GM13977 (cell line): Measurements from ENCODE around the gene ALG12.

Source experiments
- DNase-seq: peaks from one replicate; pipeline ENCODE4 v3.0.0; 2012; ENCODE audit warnings: low spot score
- in situ Hi-C: fragments of 300-500 bp; cut with MboI; formaldehyde crosslinking; loops from one replicate; pipeline ENCODE4 v1.12.0; 2022; ENCODE audit warnings: low sequenced_read_pairs, low pct_unique_long_range_greater_than_20kb, mixed read lengths, inconsistent platforms; ENCODE audit not compliant: unreplicated experiment
- TF ChIP-seq, protein P1 (sequence below): IDR thresholded peaks from 2 replicates; pipeline ENCODE4 v1.5.1; 2012; ENCODE audit warnings: mild to moderate bottlenecking, control low read depth; ENCODE audit not compliant: insufficient read depth; ENCODE audit errors: extremely low read depth, missing control alignments

Gene ALG12

DNA sequence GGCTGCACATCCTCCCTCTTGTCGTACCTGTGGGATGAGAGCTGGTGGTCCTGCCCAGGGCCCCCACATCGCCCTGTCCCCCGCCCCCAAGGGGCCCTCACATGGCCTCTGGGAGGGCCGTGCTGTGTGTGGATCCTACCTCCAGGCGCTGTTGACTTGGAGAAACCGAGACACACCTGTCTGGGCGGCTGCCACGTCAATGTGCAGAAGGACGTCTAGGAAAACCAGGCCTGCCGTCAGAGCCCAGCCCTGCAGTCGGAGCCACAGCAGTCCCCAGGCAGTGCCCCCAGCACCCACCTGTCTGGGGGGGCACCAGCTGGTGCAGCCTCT, 14.2 kb downstream of the ALG12 start:
- in situ Hi-C loops, result no loop called here
- TF ChIP-seq, protein P1, sequence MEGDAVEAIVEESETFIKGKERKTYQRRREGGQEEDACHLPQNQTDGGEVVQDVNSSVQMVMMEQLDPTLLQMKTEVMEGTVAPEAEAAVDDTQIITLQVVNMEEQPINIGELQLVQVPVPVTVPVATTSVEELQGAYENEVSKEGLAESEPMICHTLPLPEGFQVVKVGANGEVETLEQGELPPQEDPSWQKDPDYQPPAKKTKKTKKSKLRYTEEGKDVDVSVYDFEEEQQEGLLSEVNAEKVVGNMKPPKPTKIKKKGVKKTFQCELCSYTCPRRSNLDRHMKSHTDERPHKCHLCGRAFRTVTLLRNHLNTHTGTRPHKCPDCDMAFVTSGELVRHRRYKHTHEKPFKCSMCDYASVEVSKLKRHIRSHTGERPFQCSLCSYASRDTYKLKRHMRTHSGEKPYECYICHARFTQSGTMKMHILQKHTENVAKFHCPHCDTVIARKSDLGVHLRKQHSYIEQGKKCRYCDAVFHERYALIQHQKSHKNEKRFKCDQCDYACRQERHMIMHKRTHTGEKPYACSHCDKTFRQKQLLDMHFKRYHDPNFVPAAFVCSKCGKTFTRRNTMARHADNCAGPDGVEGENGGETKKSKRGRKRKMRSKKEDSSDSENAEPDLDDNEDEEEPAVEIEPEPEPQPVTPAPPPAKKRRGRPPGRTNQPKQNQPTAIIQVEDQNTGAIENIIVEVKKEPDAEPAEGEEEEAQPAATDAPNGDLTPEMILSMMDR, result no peak
- DNase-seq, result no peak

GRCh38 chr22:49903322-49904039, 14.8 kb downstream of the ALG12 start:
- TF ChIP-seq, protein P1, result no peak
- in situ Hi-C loops, result no loop called here
- no peak for DNase-seq

- TF ChIP-seq, protein P1, result no peak
- in situ Hi-C loops, result no loop called here
- DNase-seq, result no peak
These were observed 16.8 kb downstream of the ALG12 start for GRCh38 chr22:49901457-49901856.

DNA sequence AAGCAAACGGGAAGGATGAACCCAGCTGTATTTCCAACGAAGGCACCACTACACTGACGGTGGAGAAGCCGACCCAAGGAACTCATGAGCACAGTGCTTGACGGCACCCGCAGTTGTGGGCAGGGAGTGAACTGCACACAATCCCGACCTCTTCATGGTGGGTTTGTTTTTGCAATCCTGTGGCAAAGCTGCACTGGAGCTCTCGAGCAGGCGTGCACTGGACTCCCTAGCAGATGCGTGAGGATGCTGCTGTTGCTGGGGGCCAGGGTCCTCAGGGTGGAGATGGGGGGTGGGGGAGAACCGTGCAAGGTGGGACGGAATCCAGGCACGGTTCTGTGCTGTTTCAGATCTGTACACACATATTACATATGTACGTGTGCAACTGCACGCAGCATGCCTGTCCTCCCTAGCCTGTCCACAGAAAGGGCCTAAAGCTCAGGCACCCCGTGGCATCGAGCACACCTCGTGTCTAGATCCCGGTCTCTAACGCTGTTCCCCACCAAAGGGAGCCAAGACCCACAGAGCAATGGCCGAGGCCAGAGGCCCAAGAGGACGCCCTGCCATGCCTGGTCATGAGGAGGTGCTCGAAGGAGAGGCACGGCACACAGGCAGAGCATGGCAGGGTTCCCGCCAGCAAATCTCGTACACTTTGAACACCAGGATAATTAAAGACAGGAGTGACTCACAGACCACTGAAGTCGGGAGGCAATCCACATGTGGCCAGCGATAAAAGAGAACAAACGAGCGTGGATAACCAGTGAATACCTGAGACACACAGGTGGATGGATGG, 17.6 kb downstream of the ALG12 start:
- in situ Hi-C loops, result no loop called here
- TF ChIP-seq, protein P1, result no peak
- no peak for DNase-seq

- DNase-seq, result no peak
- in situ Hi-C loops, result no loop called here
- TF ChIP-seq, protein P1, result no peak
These were observed 18.7 kb downstream of the ALG12 start for GRCh38 chr22:49899530-49899929.

DNA sequence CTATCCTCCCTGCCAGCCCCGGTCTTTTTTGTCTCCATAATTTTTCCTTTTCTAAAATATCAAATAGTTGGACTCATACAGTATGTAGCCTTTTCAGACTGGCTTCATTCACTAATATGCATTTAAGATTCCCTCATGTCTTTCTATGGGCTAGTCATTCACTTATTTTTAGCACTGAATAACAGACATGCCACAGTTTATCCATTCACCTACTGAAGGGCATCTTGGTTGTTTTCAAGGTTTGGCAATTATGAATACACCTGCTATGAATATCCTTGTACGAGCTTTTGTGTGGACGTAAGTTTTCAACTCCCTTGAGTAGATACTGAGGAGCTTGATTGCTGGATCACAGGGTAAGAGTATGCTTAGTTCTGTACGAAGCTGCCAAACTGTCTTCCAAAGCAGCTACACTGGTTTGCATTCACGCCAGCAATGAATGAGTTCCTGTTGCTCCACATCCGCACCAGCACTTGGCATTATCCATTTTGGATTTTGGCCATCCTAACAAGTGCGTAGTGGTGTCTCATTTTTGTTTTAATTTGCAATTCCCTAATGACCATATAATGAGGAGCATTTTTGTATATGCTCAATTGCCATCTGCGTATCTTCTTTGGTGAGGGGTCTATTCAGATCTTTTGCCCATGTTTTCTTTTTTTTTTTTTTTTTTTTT, 21.1 kb downstream of the ALG12 start:
- no peak for DNase-seq
- TF ChIP-seq, protein P1, result no peak
- in situ Hi-C loops, result no loop called here
